Mucosa of descending colon (tissue), 3 donors: ENCODE results near the gene BICRA. TPM values are rescaled to one million over a fixed set of nuclear protein-coding genes. Genes with fewer than 3 reads are reported as not detected.
A peak's percentile ranks its signal among the peaks of the same experiment; 100 is the strongest.

Experiments used
- ATAC-seq: fragments of 200-7000 bp; cut with Tn5 transposase; one replicate; pipeline ENCODE4 v1.9.1; 2020; ENCODE audit warnings: mild to moderate bottlenecking, moderate library complexity
- DNase-seq, 3 donors: peaks; one replicate each; pipeline ENCODE4 v3.0.0-alpha.2; 2020
- H3K36me3 ChIP-seq: fragments of 200-600 bp; one replicate; pipeline ENCODE4 v1.8.0; 2021; ENCODE audit warnings: low read depth, mild to moderate bottlenecking
- H3K4me1 ChIP-seq: fragments of 200-600 bp; one replicate; pipeline ENCODE4 v1.8.0; 2021; ENCODE audit warnings: low read depth, mild to moderate bottlenecking
- H3K4me3 ChIP-seq: fragments of 200-600 bp; one replicate; pipeline ENCODE4 v1.8.0; 2021; ENCODE audit warnings: mild to moderate bottlenecking
- H3K9me3 ChIP-seq: fragments of 200-600 bp; one replicate; pipeline ENCODE4 v1.8.0; 2021; ENCODE audit warnings: mild to moderate bottlenecking
- intact Hi-C, 2 donors: fragments of 100-400 bp; cut with DNase I in 1 of 2; cut with micrococcal nuclease in 1 of 2; formaldehyde crosslinking; loops; one replicate each; pipeline versions ENCODE4 v1.11.0 to v1.11.1; 2022; cut with DNase I, micrococcal nuclease
- total RNA-seq, 3 donors: library from RNA; stranded (reverse); fragmentation: NEBNext Ultra II Directional in 2 of 3; extraction: Animal tissue kit (Norgen Biotek cat#: 25700) in 2 of 3; gene quantifications; one replicate each; pipeline versions ENCODE4 v1.2.1 to v1.2.4, GENCODE V29; 2021 to 2023
- TF ChIP-seq, protein P1 (sequence below): fragments of 200-600 bp; IDR thresholded peaks from one replicate; pipeline ENCODE4 v1.8.0; 2022; ENCODE audit warnings: antibody characterized with exemption, mild to moderate bottlenecking
- donor health status: DM: no; HTN: no; CAD: no; lungs with moderate emphysema.
- donor health status: DM: no; HTN: no; CAD: no.
- donor health status: DM: no; HTN: yes; CAD: no.

Gene BICRA
- total RNA-seq, 3 donors from 2014 or later = 18.1 to 19.7 (median 18.5) TPM

DNA sequence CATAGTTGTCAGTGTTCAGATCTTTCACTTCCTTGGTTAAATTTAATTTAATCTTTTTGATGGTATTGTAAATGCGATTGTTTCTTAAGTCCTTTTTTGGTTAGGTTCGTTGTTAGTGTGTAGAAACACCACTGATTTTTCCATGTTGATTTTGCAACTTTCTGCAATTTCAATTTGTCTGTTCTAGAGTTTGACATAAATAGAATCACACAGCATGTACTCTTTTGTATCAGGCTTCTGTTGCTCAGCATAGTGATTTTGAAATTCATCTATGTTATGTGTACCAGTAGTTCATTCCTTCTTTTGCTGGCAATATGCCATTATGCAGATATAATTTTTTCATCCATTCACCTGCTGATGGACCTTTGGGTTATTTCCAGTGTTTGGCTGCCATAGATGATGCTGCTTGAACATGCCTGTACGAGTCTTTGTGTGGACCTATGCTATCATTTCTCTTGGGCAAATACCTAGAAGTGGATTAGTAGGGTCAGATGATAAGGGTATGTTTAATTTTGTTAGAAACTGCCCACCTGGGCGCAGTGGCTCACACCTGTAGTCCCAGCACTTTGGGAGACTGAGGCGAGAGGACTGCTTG lies 33.1 kb downstream of the BICRA start:
- Histone ChIP-seq H3K36me3 (no peaks in the 10 kb centered on the region), H3K4me1 (peaks cover 6% of the 10 kb centered on the region), H3K9me3 (no peaks in the 10 kb centered on the region), H3K4me3 (no peak overlapping the region)
- TF ChIP-seq, protein P1, sequence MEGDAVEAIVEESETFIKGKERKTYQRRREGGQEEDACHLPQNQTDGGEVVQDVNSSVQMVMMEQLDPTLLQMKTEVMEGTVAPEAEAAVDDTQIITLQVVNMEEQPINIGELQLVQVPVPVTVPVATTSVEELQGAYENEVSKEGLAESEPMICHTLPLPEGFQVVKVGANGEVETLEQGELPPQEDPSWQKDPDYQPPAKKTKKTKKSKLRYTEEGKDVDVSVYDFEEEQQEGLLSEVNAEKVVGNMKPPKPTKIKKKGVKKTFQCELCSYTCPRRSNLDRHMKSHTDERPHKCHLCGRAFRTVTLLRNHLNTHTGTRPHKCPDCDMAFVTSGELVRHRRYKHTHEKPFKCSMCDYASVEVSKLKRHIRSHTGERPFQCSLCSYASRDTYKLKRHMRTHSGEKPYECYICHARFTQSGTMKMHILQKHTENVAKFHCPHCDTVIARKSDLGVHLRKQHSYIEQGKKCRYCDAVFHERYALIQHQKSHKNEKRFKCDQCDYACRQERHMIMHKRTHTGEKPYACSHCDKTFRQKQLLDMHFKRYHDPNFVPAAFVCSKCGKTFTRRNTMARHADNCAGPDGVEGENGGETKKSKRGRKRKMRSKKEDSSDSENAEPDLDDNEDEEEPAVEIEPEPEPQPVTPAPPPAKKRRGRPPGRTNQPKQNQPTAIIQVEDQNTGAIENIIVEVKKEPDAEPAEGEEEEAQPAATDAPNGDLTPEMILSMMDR = no peak
- ATAC-seq = no peak
- no peak for DNase-seq
- intact Hi-C loops = no loop called here

DNA sequence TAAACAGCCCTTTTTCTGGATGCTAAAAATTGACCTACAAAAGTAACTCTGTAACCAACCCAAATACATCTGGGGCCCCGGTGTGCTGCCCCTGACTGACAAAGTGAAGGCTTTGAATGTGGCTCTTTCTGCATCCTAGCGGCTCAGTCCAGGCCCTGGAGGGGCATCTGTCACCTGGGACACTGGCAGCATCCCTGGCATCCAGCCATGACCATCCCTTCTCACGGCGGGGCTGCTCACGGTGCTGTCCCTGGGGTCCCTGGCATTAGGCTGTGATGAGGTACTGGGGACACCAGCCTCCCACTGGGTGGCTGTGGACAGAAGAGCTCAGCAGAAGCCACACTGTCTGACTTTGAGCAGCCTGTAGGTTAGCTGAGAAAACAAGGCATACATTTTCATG lies 34.3 kb downstream of the BICRA start:
- no peak for DNase-seq
- TF ChIP-seq, protein P1 = no peak
- no peak for ATAC-seq
- no peaks in the 10 kb centered on the region for H3K36me3 ChIP-seq
- peaks cover 6% of the 10 kb centered on the region for H3K4me1 ChIP-seq
- intact Hi-C loops = no loop called here
- H3K9me3 ChIP-seq = no peaks in the 10 kb centered on the region
- no peak overlapping the region for H3K4me3 ChIP-seq

DNA sequence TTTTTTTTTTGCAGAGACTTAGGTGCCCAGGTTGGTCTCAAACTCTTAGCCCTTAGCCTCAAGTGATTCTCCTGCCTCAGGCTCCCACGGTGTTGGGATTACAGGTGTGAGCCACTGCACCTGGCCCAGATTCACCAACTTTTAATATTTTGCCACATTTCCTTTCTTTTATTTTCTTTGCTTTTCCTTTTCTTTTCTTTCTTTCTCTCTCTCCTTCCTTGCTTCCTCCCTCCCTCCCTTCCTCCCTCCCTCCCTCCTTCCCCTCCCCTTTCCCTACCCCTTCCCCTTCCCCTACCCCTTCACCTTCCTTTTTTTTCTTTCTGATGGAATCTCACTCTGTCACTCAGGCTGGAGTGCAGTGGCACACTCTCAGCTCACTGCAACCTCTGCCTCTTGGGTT lies 35.3 kb downstream of the BICRA start:
- intact Hi-C loops = no loop called here
- ATAC-seq = no peak
- no peaks in the 10 kb centered on the region for H3K36me3 ChIP-seq
- H3K9me3 ChIP-seq = no peaks in the 10 kb centered on the region
- H3K4me3 ChIP-seq = no peak overlapping the region
- no peak for DNase-seq
- TF ChIP-seq, protein P1 = no peak
- peaks cover 6% of the 10 kb centered on the region for H3K4me1 ChIP-seq

DNA sequence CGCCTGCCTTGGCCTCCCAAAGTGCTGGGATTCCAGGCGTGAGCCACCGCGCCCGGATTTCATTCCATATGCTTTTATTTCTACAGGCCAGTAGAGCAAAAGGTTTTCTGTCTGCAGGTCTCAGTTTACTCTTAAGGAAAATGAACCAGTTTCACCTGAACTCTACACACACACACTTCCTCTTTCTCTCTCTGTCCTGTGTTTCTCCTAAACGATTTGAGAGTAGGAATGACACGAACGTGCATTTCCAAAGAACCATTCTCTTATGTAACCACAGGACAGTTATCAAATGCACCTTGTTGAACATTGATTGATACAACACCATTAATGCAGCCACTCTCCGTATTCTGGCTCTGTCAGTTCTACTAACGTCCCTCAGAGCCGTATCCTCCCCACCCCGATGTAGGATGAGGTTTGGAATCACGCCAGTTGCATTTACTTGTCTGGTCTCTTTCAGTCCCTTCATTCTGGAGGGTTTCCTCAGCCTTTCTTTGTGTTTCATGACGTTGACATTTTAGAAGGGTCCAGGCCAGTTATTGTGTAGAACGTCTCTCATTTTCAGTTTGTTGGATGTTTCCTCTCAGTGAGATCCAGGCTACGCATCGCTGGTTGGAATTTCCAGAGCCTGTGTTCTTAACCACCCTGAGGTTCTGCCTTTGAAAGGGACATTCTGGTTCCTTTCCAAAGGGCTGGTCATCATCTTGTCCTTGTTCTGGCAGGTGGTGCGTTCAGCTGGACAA lies 36.0 kb downstream of the BICRA start:
- H3K9me3 ChIP-seq = no peaks in the 10 kb centered on the region
- no peaks in the 10 kb centered on the region for H3K36me3 ChIP-seq
- TF ChIP-seq, protein P1 = no peak
- ATAC-seq = no peak
- intact Hi-C loops = no loop called here
- DNase-seq = peak in 1 of 3 donors; percentile 2
- no peak overlapping the region for H3K4me3 ChIP-seq
- H3K4me1 ChIP-seq = peaks cover 6% of the 10 kb centered on the region

DNA sequence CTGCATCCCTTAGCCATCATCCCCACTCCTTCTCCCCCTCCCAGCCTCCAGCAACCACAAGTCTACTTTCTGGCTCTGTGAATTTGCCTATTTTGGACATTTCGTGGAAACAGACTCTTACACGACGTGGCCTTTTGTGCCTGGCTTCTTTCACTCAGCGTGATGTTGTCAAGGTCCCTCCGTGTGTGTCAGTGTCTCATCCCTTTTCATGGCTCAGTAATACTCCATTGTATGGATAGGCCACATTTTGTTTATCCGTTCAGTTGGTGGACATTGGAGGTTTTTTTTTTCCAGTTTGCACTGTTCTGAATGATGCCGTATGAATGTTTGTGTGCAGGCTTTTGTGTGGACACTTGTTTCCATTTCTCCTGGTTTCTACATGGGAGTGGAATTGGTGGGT lies 38.0 kb downstream of the BICRA start:
- no peaks in the 10 kb centered on the region for H3K36me3 ChIP-seq
- ATAC-seq = no peak
- peak in 1 of 3 donors; percentile 2 for DNase-seq
- TF ChIP-seq, protein P1 = no peak
- no peak overlapping the region for H3K4me3 ChIP-seq
- H3K9me3 ChIP-seq = no peaks in the 10 kb centered on the region
- peaks cover 6% of the 10 kb centered on the region for H3K4me1 ChIP-seq
- intact Hi-C loops = no loop called here
